BJ (cell line): ENCODE data around the gene MED14. TPM values are rescaled to one million over a fixed set of nuclear protein-coding genes. Genes with fewer than 3 reads are reported as not detected.
A peak's percentile ranks its signal among the peaks of the same experiment; 100 is the strongest.

Source experiments
- CTCF ChIA-PET: fragments of 350-600 bp; formaldehyde crosslinking; extraction: SDS; loops from one replicate; lab custom pipeline; 2021; ENCODE audit warnings: antibody characterized with exemption, inconsistent platforms; lab: Yijun Ruan, JAX
- POLR2A ChIA-PET: fragments of 300-600 bp; sonication (Branson Sonifier 250); formaldehyde crosslinking; extraction: SDS; loops from one replicate; lab custom pipeline; 2021; ENCODE audit warnings: antibody characterized with exemption; lab: Charles Lee
- DNase-seq: peaks from one replicate; pipeline ENCODE4 v3.0.0-alpha.2; 2011; ENCODE audit warnings: low read depth
- H3K27me3 ChIP-seq: 2 replicates; pipeline ENCODE4 v1.6.0; 2011; ENCODE audit warnings: low read length; ENCODE audit not compliant: control insufficient read depth, insufficient read depth
- H3K36me3 ChIP-seq: 2 replicates; pipeline ENCODE4 v1.5.1; 2011; ENCODE audit warnings: low read length; ENCODE audit not compliant: control insufficient read depth, insufficient read depth
- H3K4me3 ChIP-seq: 2 replicates; pipeline ENCODE4 v1.5.1; 2011; ENCODE audit warnings: low read depth, mild to moderate bottlenecking, control low read depth, low read length
- CTCF ChIP-seq: IDR thresholded peaks from 2 replicates; pipeline ENCODE4 v1.5.1; 2011; ENCODE audit warnings: low read depth, mild to moderate bottlenecking, control low read depth, inconsistent platforms, low read length, moderate library complexity; ENCODE audit not compliant: insufficient read depth
- polyA plus RNA-seq: library from polyadenylated mRNA; depleted of rRNA; stranded (reverse); fragments of >200 nt; gene quantifications from 2 replicates; pipeline ENCODE4 v1.2.3, GENCODE V29; 2011

Gene MED14
- polyA plus RNA-seq, 1 experiment: 25.9 TPM

- no peak for TF ChIP-seq CTCF
- H3K4me3 ChIP-seq: peak overlapping the region; percentile 78
- POLR2A ChIA-PET: interaction anchor here (1.2 kb wide), 1 partner anchor 654 kb away, joined by 8 read pairs; no protein-coding TSS in a partner anchor
- DNase-seq: no peak
- no peaks in the 10 kb centered on the region for H3K27me3 ChIP-seq
- no peaks in the 10 kb centered on the region for H3K36me3 ChIP-seq
- CTCF ChIA-PET: interaction anchor here (1.2 to 1.8 kb wide), 2 partner anchors 11 to 147 kb away, joined by 3 to 6 read pairs; no protein-coding TSS in a partner anchor
Observed at GRCh38 chrX:40646489-40647306, 88.6 kb downstream of the MED14 start.

- POLR2A ChIA-PET: interaction anchor here (0.6 kb wide), 1 partner anchor 1801 kb away, joined by 4 read pairs; no protein-coding TSS in a partner anchor
- no peak for TF ChIP-seq CTCF
Observed at GRCh38 chrX:40644821-40645358, 90.5 kb downstream of the MED14 start.

GRCh38 chrX:40644176-40644575, 91.2 kb downstream of the MED14 start:
- POLR2A ChIA-PET: no interaction called here
- CTCF ChIA-PET: interaction anchor here (1.2 kb wide), 1 partner anchor 9 kb away, joined by 3 read pairs; no protein-coding TSS in a partner anchor
- Histone ChIP-seq H3K36me3 (no peaks in the 10 kb centered on the region), H3K27me3 (no peaks in the 10 kb centered on the region), H3K4me3 (no peak overlapping the region; the same call in 1 of the 2 replicates)
- no peak for TF ChIP-seq CTCF
- no peak for DNase-seq

More at GRCh38 chrX:40644821-40645358, 90.5 kb downstream of the MED14 start:
- CTCF ChIA-PET: no interaction called here
- peak; percentile 20 for DNase-seq
- Histone ChIP-seq H3K36me3 (no peaks in the 10 kb centered on the region), H3K4me3 (peak overlapping the region; percentile 35), H3K27me3 (no peaks in the 10 kb centered on the region)

- H3K27me3 ChIP-seq: no peaks in the 10 kb centered on the region
- no peak for DNase-seq
Observed at GRCh38 chrX:40637687-40638086, 97.7 kb downstream of the MED14 start.

More at GRCh38 chrX:40637687-40638086, 97.7 kb downstream of the MED14 start:
- no peak for TF ChIP-seq CTCF
- POLR2A ChIA-PET: no interaction called here
- Histone ChIP-seq H3K4me3 (no peak overlapping the region), H3K36me3 (peaks cover 3% of the 10 kb centered on the region; the same call in 1 of the 2 replicates)
- CTCF ChIA-PET: interaction anchor here (1.3 kb wide), 1 partner anchor 93 kb away, joined by 3 read pairs; no protein-coding TSS in a partner anchor
